ENCODE data around the gene RALGPS1. TPM values are rescaled to one million over a fixed set of nuclear protein-coding genes. Genes with fewer than 3 reads are reported as not detected.

The RALGPS1 gene
- total and polyA plus RNA-seq, 2 of the 13 experiments (the other 11 are each of a cell fraction or from before 2014, with no cell fraction given): 3.7 to 6.5 TPM

DNA sequence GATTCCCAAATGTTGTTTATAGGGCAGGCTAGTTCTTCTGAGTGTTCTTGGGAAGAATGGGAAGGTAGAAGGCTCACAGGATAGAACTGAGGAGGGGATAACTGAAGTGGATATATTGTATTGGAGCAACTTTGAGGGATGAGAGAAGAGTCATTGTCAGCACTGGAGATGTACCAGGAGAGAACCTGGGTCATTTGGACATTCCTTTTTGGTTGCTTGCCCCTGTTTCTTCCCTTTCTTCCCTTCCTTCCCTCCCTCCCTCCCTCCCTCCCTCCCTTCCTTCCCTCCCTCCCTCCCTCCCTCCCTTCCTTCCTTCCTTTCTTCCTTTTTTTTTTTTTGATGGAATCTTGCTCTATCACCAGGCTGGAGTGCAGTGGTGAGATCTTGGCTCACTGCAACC, 45.3 kb downstream of the RALGPS1 start:
- intact Hi-C loops (cut with micrococcal nuclease; ENCODE audit: unreplicated experiment): no loop called here
- in situ Hi-C loops (cut with HindIII; ENCODE audit: extremely low pct_ligation_motif_present, low pct_unique_long_range_greater_than_20kb): loop anchor here (10.0 kb wide), 1 partner anchor 235 kb away; no protein-coding TSS in a partner anchor
- H3K9me3 ChIP-seq (ENCODE audit: low read length): no peaks in the 10 kb centered on the region
- ChIA-PET CTCF (ENCODE audit: low intra/inter-chr PET ratio, low total read pairs) (no interaction called here), POLR2A (no interaction called here)
- no peak for TF ChIP-seq HDAC6 (IDR thresholded peaks at IDR 0.05; ENCODE audit: low read depth, low read length)
- TF ChIP-seq, protein P1, sequence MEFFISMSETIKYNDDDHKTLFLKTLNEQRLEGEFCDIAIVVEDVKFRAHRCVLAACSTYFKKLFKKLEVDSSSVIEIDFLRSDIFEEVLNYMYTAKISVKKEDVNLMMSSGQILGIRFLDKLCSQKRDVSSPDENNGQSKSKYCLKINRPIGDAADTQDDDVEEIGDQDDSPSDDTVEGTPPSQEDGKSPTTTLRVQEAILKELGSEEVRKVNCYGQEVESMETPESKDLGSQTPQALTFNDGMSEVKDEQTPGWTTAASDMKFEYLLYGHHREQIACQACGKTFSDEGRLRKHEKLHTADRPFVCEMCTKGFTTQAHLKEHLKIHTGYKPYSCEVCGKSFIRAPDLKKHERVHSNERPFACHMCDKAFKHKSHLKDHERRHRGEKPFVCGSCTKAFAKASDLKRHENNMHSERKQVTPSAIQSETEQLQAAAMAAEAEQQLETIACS (CRISPR knock-in tag; IDR thresholded peaks at IDR 0.05): no peak
- peak; percentile 88 for TF ChIP-seq HNRNPK (IDR thresholded peaks at IDR 0.05; ENCODE audit: low read depth, low read length, poor library complexity, severe bottlenecking)
- TF ChIP-seq, protein P2, sequence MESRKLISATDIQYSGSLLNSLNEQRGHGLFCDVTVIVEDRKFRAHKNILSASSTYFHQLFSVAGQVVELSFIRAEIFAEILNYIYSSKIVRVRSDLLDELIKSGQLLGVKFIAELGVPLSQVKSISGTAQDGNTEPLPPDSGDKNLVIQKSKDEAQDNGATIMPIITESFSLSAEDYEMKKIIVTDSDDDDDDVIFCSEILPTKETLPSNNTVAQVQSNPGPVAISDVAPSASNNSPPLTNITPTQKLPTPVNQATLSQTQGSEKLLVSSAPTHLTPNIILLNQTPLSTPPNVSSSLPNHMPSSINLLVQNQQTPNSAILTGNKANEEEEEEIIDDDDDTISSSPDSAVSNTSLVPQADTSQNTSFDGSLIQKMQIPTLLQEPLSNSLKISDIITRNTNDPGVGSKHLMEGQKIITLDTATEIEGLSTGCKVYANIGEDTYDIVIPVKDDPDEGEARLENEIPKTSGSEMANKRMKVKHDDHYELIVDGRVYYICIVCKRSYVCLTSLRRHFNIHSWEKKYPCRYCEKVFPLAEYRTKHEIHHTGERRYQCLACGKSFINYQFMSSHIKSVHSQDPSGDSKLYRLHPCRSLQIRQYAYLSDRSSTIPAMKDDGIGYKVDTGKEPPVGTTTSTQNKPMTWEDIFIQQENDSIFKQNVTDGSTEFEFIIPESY (CRISPR knock-in tag; IDR thresholded peaks at IDR 0.05): no peak
- TF ChIP-seq, protein P3, sequence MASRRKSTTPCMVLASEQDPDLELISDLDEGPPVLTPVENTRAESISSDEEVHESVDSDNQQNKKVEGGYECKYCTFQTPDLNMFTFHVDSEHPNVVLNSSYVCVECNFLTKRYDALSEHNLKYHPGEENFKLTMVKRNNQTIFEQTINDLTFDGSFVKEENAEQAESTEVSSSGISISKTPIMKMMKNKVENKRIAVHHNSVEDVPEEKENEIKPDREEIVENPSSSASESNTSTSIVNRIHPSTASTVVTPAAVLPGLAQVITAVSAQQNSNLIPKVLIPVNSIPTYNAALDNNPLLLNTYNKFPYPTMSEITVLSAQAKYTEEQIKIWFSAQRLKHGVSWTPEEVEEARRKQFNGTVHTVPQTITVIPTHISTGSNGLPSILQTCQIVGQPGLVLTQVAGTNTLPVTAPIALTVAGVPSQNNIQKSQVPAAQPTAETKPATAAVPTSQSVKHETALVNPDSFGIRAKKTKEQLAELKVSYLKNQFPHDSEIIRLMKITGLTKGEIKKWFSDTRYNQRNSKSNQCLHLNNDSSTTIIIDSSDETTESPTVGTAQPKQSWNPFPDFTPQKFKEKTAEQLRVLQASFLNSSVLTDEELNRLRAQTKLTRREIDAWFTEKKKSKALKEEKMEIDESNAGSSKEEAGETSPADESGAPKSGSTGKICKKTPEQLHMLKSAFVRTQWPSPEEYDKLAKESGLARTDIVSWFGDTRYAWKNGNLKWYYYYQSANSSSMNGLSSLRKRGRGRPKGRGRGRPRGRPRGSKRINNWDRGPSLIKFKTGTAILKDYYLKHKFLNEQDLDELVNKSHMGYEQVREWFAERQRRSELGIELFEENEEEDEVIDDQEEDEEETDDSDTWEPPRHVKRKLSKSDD (CRISPR knock-in tag; IDR thresholded peaks at IDR 0.05; ENCODE audit: low read depth): no peak
- TF ChIP-seq PCBP1 (IDR thresholded peaks at IDR 0.05; ENCODE audit: borderline replicate concordance, low read depth, low read length): 0 out of 2 replicates have a peak, but pooled peaks have one; percentile 63
- H4K20me1 ChIP-seq (ENCODE audit: insufficient read depth, low read length): no peaks in the 10 kb centered on the region
- no TSS peak for BruUV-seq (replicated peaks)
- no peak overlapping the region for H2AFZ ChIP-seq (ENCODE audit: low read length)
- no peak for FAIRE-seq
- H3K79me2 ChIP-seq (ENCODE audit: insufficient read depth, low read length): no peaks in the 10 kb centered on the region
- H3K4me3 ChIP-seq (replicated peaks in 1 of 3; ENCODE audit: insufficient read depth in 1 of 3, low read depth in 2 of 3, low read length in 3 of 3): no peak overlapping the region
- no peak overlapping the region for H3K4me2 ChIP-seq (ENCODE audit: low read depth, low read length)
- no peaks in the 10 kb centered on the region for H3K36me3 ChIP-seq (replicated peaks in 1 of 2; ENCODE audit: control insufficient read depth in 1 of 2, insufficient read depth in 2 of 2, low read length in 2 of 2)
- no peak for ATAC-seq
- no peak for DNase-seq (ENCODE audit: low spot score)
- no peaks in the 10 kb centered on the region for H3K27me3 ChIP-seq (ENCODE audit: control insufficient read depth in 1 of 2, insufficient read depth in 2 of 2, low read length in 2 of 2)
- peaks cover 6% of the 10 kb centered on the region; the same call in 1 of the 2 replicates for H3K4me1 ChIP-seq (ENCODE audit: insufficient read depth, low read length)
- H3K9ac ChIP-seq (ENCODE audit: insufficient read depth, low read depth, low read length): no peak overlapping the region
- no peak overlapping the region for H3K27ac ChIP-seq (ENCODE audit: extremely low read length, insufficient read depth, low read length)

Data from HepG2 (cell line).